GM19351 (cell line): ENCODE results near the gene SLAMF1.
"Not testable (repeated sequence)": the region's sequence is repeated elsewhere in the genome, so short reads cannot be mapped to it uniquely, and the experiment has no call there.

Experiments
- ATAC-seq: cut with Tn5 transposase; IDR thresholded peaks from one replicate; pipeline ENCODE4 v1.9.1; 2021; ENCODE audit warnings: mild to moderate bottlenecking, moderate library complexity; ENCODE audit not compliant: unreplicated experiment

The SLAMF1 gene

GRCh38 chr1:160646711-160647328 is at the start of gene SLAMF1:
TSS of gene SLAMF1 (minus strand) at chr1:160647044. CDS start at chr1:160646945, 99 bp downstream.
- peak; percentile 44 for ATAC-seq

- ATAC-seq, result not testable (repeated sequence)
Measured at GRCh38 chr1:160692390-160692789, 45.5 kb upstream of the SLAMF1 start.

GRCh38 chr1:160685266-160685665 is 38.4 kb upstream of the SLAMF1 start:
- ATAC-seq, result peak; percentile 46

GRCh38 chr1:160682983-160683865 is 36.4 kb upstream of the SLAMF1 start:
- no peak for ATAC-seq

- no peak for ATAC-seq
Measured at GRCh38 chr1:160681891-160682140, 35.0 kb upstream of the SLAMF1 start.

- ATAC-seq, result peak; percentile 45
Measured at GRCh38 chr1:160681066-160681890, 34.4 kb upstream of the SLAMF1 start.

GRCh38 chr1:160680399-160680798 is 33.6 kb upstream of the SLAMF1 start:
- no peak for ATAC-seq

GRCh38 chr1:160679893-160680292 is 33.0 kb upstream of the SLAMF1 start:
- ATAC-seq, result no peak

- no peak for ATAC-seq
Measured at GRCh38 chr1:160676869-160677597, 30.2 kb upstream of the SLAMF1 start.

GRCh38 chr1:160675641-160676410 is 29.0 kb upstream of the SLAMF1 start:
- peak; percentile 58 for ATAC-seq

- no peak for ATAC-seq
Measured at GRCh38 chr1:160674415-160674814, 27.6 kb upstream of the SLAMF1 start.

- ATAC-seq, result no peak
Measured at GRCh38 chr1:160672789-160673695, 26.2 kb upstream of the SLAMF1 start.

GRCh38 chr1:160671603-160672517 is 25.0 kb upstream of the SLAMF1 start:
- ATAC-seq, result no peak

- ATAC-seq, result no peak
Measured at GRCh38 chr1:160670701-160671100, 23.9 kb upstream of the SLAMF1 start.

GRCh38 chr1:160669802-160670201 is 23.0 kb upstream of the SLAMF1 start:
- no peak for ATAC-seq

GRCh38 chr1:160669276-160669675 is 22.4 kb upstream of the SLAMF1 start:
- no peak for ATAC-seq

- no peak for ATAC-seq
Measured at GRCh38 chr1:160667896-160668295, 21.1 kb upstream of the SLAMF1 start.

- ATAC-seq, result no peak
Measured at GRCh38 chr1:160666079-160666442, 19.2 kb upstream of the SLAMF1 start.
